PC-3 (cell line): Measurements from ENCODE around the gene STXBP5L.

ENCODE experiments used
- CTCF ChIP-seq: fragments of 300-600 bp; sonication (generic); conservative IDR thresholded peaks from 2 replicates; pipeline ENCODE4 v1.5.1; 2017; ENCODE audit warnings: antibody characterized with exemption, low read depth, mild to moderate bottlenecking, low read length
- EZH2 ChIP-seq: fragments of 300-600 bp; sonication (generic); IDR thresholded peaks from one replicate; pipeline ENCODE4 v1.6.1; 2017; ENCODE audit warnings: antibody characterized with exemption, mild to moderate bottlenecking, low read length; ENCODE audit not compliant: unreplicated experiment

- TF ChIP-seq CTCF (no peak), EZH2 (no peak)
These were observed 361 bp upstream of the STXBP5L start for GRCh38 chr3:120907659-120908029.
